GM18858 (cell line): ENCODE results near the gene DENND5A.
"Not testable (repeated sequence)": the region's sequence is repeated elsewhere in the genome, so short reads cannot be mapped to it uniquely, and the experiment has no call there.

Experiments used
- ATAC-seq: cut with Tn5 transposase; IDR thresholded peaks from one replicate; pipeline ENCODE4 v1.9.1; 2021; ENCODE audit not compliant: unreplicated experiment

Gene DENND5A

GRCh38 chr11:9266132-9266736 is 1.1 kb upstream of the DENND5A start:
- no peak for ATAC-seq

- ATAC-seq = no peak
Measured at GRCh38 chr11:9264316-9265210, 587 bp downstream of the DENND5A start.

- ATAC-seq = peak; percentile 67
Measured at GRCh38 chr11:9263840-9264315, 1.3 kb downstream of the DENND5A start.

- not testable (repeated sequence) for ATAC-seq
Measured at GRCh38 chr11:9260838-9261146, 4.4 kb downstream of the DENND5A start.

- no peak for ATAC-seq
Measured at GRCh38 chr11:9259981-9260837, 4.9 kb downstream of the DENND5A start.

GRCh38 chr11:9258279-9258678 is 6.9 kb downstream of the DENND5A start:
- ATAC-seq = not testable (repeated sequence)

- no peak for ATAC-seq
Measured at GRCh38 chr11:9254416-9254815, 10.7 kb downstream of the DENND5A start.

GRCh38 chr11:9253086-9253485 is 12.1 kb downstream of the DENND5A start:
- ATAC-seq = no peak

- ATAC-seq = no peak
Measured at GRCh38 chr11:9251311-9251710, 13.8 kb downstream of the DENND5A start.

GRCh38 chr11:9250139-9250582 is 15.0 kb downstream of the DENND5A start:
- ATAC-seq = peak; percentile 72

GRCh38 chr11:9249252-9249651 is 15.9 kb downstream of the DENND5A start:
- ATAC-seq = no peak

- ATAC-seq = no peak
Measured at GRCh38 chr11:9247863-9248262, 17.3 kb downstream of the DENND5A start.

GRCh38 chr11:9236242-9236641 is 28.9 kb downstream of the DENND5A start:
- not testable (repeated sequence) for ATAC-seq

- ATAC-seq = no peak
Measured at GRCh38 chr11:9232482-9232881, 32.7 kb downstream of the DENND5A start.

- no peak for ATAC-seq
Measured at GRCh38 chr11:9231848-9232177, 33.3 kb downstream of the DENND5A start.

- ATAC-seq = no peak
Measured at GRCh38 chr11:9230296-9230695, 34.9 kb downstream of the DENND5A start.

GRCh38 chr11:9228091-9228490 is 37.1 kb downstream of the DENND5A start:
- ATAC-seq = no peak

GRCh38 chr11:9225748-9226298 is 39.3 kb downstream of the DENND5A start:
- ATAC-seq = no peak

GRCh38 chr11:9222654-9223053 is 42.5 kb downstream of the DENND5A start:
- ATAC-seq = no peak

GRCh38 chr11:9220853-9221252 is 44.3 kb downstream of the DENND5A start:
- ATAC-seq = not testable (repeated sequence)

GRCh38 chr11:9219572-9219971 is 45.6 kb downstream of the DENND5A start:
- no peak for ATAC-seq
